Measurements from ENCODE around the gene NUAK2.
A peak's percentile ranks its signal among the peaks of the same experiment; 100 is the strongest.

The NUAK2 gene

GRCh38 chr1:205346956-205347574, 25.5 kb upstream of the NUAK2 start:
- DNase-seq (ENCODE audit: low read depth) = peak; percentile 23

GRCh38 chr1:205345761-205346160, 24.2 kb upstream of the NUAK2 start:
- DNase-seq (ENCODE audit: low read depth) = no peak

- DNase-seq (ENCODE audit: low read depth) = peak; percentile 9
Observed at GRCh38 chr1:205344066-205344928, 22.8 kb upstream of the NUAK2 start.

GRCh38 chr1:205343431-205344065, 22.0 kb upstream of the NUAK2 start:
- no peak for DNase-seq (ENCODE audit: low read depth)

GRCh38 chr1:205342986-205343385, 21.4 kb upstream of the NUAK2 start:
- DNase-seq (ENCODE audit: low read depth) = no peak

- DNase-seq (ENCODE audit: low read depth) = no peak
Observed at GRCh38 chr1:205340676-205341075, 19.1 kb upstream of the NUAK2 start.

GRCh38 chr1:205339717-205340116, 18.2 kb upstream of the NUAK2 start:
- DNase-seq (ENCODE audit: low read depth) = no peak

GRCh38 chr1:205339197-205339702, 17.7 kb upstream of the NUAK2 start:
- no peak for DNase-seq (ENCODE audit: low read depth)

- DNase-seq (ENCODE audit: low read depth) = no peak
Observed at GRCh38 chr1:205338011-205338410, 16.5 kb upstream of the NUAK2 start.

- DNase-seq (ENCODE audit: low read depth) = no peak
Observed at GRCh38 chr1:205337481-205337880, 15.9 kb upstream of the NUAK2 start.

- peak; percentile 60 for DNase-seq (ENCODE audit: low read depth)
Observed at GRCh38 chr1:205335692-205336091, 14.1 kb upstream of the NUAK2 start.

GRCh38 chr1:205332015-205332791, 10.7 kb upstream of the NUAK2 start:
- DNase-seq (ENCODE audit: low read depth) = no peak

- DNase-seq (ENCODE audit: low read depth) = no peak
Observed at GRCh38 chr1:205330150-205330549, 8.6 kb upstream of the NUAK2 start.

GRCh38 chr1:205329719-205330118, 8.2 kb upstream of the NUAK2 start:
- no peak for DNase-seq (ENCODE audit: low read depth)

- DNase-seq (ENCODE audit: low read depth) = no peak
Observed at GRCh38 chr1:205328476-205328875, 6.9 kb upstream of the NUAK2 start.

GRCh38 chr1:205326812-205327466, 5.4 kb upstream of the NUAK2 start:
- no peak for DNase-seq (ENCODE audit: low read depth)

GRCh38 chr1:205325334-205325884, 3.9 kb upstream of the NUAK2 start:
- DNase-seq (ENCODE audit: low read depth) = peak; percentile 78

- DNase-seq (ENCODE audit: low read depth) = peak; percentile 77
Observed at GRCh38 chr1:205324781-205325180, 3.2 kb upstream of the NUAK2 start.

GRCh38 chr1:205323794-205324193, 2.2 kb upstream of the NUAK2 start:
- no peak for DNase-seq (ENCODE audit: low read depth)

- no peak for DNase-seq (ENCODE audit: low read depth)
Observed at GRCh38 chr1:205321959-205322283, 376 bp upstream of the NUAK2 start.

Data from iris pigment epithelial cell (primary cell).